Kidney epithelial cell (primary cell): ENCODE data around the gene SGMS1. TPM values are rescaled to one million over a fixed set of nuclear protein-coding genes. Genes with fewer than 3 reads are reported as not detected.
A peak's percentile ranks its signal among the peaks of the same experiment; 100 is the strongest.
"Not testable (repeated sequence)": the region's sequence is repeated elsewhere in the genome, so short reads cannot be mapped to it uniquely, and the experiment has no call there.

Experiments used
- DNase-seq: peaks from one replicate; pipeline ENCODE4 v3.0.0-alpha.2; 2010; ENCODE audit warnings: low read depth
- H3K27me3 ChIP-seq: 2 replicates; pipeline ENCODE4 v1.6.0; 2011; ENCODE audit warnings: low read length; ENCODE audit not compliant: control insufficient read depth, insufficient read depth
- H3K36me3 ChIP-seq: 2 replicates; pipeline ENCODE4 v1.5.1; 2011; ENCODE audit warnings: low read length; ENCODE audit not compliant: control insufficient read depth, insufficient read depth
- H3K4me3 ChIP-seq: 2 replicates; pipeline ENCODE4 v1.5.1; 2011; ENCODE audit warnings: low read depth, mild to moderate bottlenecking, control low read depth, low read length
- total RNA-seq: library from RNA; depleted of rRNA; stranded (reverse); fragments of >200 nt; gene quantifications from 2 replicates; pipeline ENCODE4 v1.2.3, GENCODE V29; 2015
- TF ChIP-seq, protein P1 (sequence below): IDR thresholded peaks from 2 replicates; pipeline ENCODE4 v1.5.1; 2011; ENCODE audit warnings: mild to moderate bottlenecking, moderate library complexity, low read length, control low read depth, inconsistent platforms; ENCODE audit not compliant: insufficient read depth, poor library complexity, severe bottlenecking

SGMS1 gene
- total RNA-seq, 1 donor from 2014 or later, result 27.0 TPM

- H3K27me3 ChIP-seq, result no peaks in the 10 kb centered on the region
- no peaks in the 10 kb centered on the region for H3K36me3 ChIP-seq
- no peak overlapping the region for H3K4me3 ChIP-seq
- TF ChIP-seq, protein P1, sequence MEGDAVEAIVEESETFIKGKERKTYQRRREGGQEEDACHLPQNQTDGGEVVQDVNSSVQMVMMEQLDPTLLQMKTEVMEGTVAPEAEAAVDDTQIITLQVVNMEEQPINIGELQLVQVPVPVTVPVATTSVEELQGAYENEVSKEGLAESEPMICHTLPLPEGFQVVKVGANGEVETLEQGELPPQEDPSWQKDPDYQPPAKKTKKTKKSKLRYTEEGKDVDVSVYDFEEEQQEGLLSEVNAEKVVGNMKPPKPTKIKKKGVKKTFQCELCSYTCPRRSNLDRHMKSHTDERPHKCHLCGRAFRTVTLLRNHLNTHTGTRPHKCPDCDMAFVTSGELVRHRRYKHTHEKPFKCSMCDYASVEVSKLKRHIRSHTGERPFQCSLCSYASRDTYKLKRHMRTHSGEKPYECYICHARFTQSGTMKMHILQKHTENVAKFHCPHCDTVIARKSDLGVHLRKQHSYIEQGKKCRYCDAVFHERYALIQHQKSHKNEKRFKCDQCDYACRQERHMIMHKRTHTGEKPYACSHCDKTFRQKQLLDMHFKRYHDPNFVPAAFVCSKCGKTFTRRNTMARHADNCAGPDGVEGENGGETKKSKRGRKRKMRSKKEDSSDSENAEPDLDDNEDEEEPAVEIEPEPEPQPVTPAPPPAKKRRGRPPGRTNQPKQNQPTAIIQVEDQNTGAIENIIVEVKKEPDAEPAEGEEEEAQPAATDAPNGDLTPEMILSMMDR, result no peak
- DNase-seq, result no peak
Observed at GRCh38 chr10:50540069-50540825, 83.5 kb downstream of the SGMS1 start.

- TF ChIP-seq, protein P1, result no peak
- DNase-seq, result no peak
- H3K4me3 ChIP-seq, result no peak overlapping the region
- no peaks in the 10 kb centered on the region for H3K27me3 ChIP-seq
- H3K36me3 ChIP-seq, result no peaks in the 10 kb centered on the region
Observed at GRCh38 chr10:50538555-50539398, 85.0 kb downstream of the SGMS1 start.

- DNase-seq, result peak; percentile 42
- H3K4me3 ChIP-seq, result no peak overlapping the region
- no peaks in the 10 kb centered on the region for H3K27me3 ChIP-seq
- H3K36me3 ChIP-seq, result no peaks in the 10 kb centered on the region
- TF ChIP-seq, protein P1, result no peak
Observed at GRCh38 chr10:50536617-50537240, 87.0 kb downstream of the SGMS1 start.

DNA sequence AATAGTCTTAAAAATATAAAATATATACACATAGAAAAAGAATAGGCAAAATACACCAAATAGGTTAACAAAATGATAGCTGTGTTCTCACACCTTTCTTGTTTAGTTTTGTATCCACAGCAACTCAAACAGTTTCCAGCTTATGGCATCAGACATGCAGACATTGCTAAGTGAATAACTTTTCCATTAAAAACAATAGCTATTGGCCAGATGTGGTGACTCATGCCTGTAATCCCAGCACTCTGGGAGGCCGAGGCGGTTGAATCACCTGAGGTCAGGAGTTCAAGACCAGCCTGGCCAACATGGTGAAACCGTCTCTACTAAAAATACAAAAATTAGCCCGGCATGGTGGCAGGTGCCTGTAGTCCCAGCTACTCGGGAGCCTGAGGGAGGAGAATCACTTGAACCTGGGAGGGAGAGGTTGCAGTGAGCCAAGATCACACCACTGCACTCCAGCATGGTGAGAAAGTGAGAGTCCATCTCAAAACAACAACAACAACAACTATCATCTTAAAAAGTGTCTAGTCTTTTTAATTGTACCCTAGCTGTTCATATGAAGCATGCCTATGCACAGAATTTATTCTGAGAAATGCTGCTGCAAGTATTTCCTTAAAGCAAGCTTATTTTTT is 88.9 kb downstream of the SGMS1 start:
- DNase-seq, result peak; percentile 59
- H3K4me3 ChIP-seq, result not testable (repeated sequence)

GRCh38 chr10:50533296-50533695 is 90.5 kb downstream of the SGMS1 start:
- no peaks in the 10 kb centered on the region for H3K36me3 ChIP-seq
- TF ChIP-seq, protein P1, result no peak

More for the DNA sequence above, 88.9 kb downstream of the SGMS1 start:
- H3K27me3 ChIP-seq, H3K36me3 ChIP-seq: not testable (repeated sequence)

More at GRCh38 chr10:50533296-50533695, 90.5 kb downstream of the SGMS1 start:
- Histone ChIP-seq H3K27me3 (no peaks in the 10 kb centered on the region), H3K4me3 (no peak overlapping the region)
- no peak for DNase-seq
